ENCODE results near the gene IKZF1.

The IKZF1 gene

DNA sequence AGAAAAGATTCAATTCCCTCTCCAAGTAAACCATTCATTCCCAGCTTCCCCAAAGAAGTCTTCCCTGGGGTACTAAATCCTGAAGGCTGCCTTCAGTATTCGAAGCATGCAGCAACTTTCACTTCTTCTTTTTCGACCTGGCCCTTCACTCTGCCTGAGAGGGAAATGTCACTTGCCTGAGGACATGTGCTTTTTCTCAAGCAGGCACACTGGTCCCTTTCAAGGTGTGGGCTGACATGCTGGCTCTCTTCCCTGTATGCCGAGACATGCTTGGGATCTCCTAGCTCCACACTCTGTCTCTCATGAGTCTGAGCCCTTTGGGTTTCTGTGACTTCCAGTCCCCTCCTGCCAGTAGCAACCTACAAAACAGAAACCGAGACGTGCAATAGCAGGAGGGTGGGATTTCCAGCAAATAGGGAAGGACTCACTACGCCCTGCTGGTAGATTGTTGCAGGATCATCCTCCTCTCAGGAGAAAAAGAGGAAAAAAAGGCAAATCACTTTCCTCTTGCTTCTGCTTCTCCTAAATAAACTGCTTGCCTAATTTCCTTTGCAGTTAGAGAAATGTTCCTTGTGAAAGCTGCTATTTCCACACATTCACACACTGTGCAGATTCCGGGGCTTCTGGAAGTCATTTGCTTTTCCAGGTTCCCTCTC lies 112.1 kb downstream of the IKZF1 start:
- no peaks in the 10 kb centered on the region for H3K9me3 ChIP-seq (ENCODE audit: insufficient read depth, low read length)
- H3K79me2 ChIP-seq (ENCODE audit: low read length), result no peaks in the 10 kb centered on the region
- TF ChIP-seq, protein P1, sequence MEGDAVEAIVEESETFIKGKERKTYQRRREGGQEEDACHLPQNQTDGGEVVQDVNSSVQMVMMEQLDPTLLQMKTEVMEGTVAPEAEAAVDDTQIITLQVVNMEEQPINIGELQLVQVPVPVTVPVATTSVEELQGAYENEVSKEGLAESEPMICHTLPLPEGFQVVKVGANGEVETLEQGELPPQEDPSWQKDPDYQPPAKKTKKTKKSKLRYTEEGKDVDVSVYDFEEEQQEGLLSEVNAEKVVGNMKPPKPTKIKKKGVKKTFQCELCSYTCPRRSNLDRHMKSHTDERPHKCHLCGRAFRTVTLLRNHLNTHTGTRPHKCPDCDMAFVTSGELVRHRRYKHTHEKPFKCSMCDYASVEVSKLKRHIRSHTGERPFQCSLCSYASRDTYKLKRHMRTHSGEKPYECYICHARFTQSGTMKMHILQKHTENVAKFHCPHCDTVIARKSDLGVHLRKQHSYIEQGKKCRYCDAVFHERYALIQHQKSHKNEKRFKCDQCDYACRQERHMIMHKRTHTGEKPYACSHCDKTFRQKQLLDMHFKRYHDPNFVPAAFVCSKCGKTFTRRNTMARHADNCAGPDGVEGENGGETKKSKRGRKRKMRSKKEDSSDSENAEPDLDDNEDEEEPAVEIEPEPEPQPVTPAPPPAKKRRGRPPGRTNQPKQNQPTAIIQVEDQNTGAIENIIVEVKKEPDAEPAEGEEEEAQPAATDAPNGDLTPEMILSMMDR (IDR thresholded peaks at IDR 0.05; ENCODE audit: low read depth, low read length), result no peak
- no peak for TF ChIP-seq EZH2phosphoT487 (IDR thresholded peaks at IDR 0.05; ENCODE audit: low read depth)
- no peaks in the 10 kb centered on the region for H3K36me3 ChIP-seq (replicated peaks; ENCODE audit: low read depth, low read length)
- peaks cover 64% of the 10 kb centered on the region for H3K4me1 ChIP-seq (ENCODE audit: low read length)
- H3K27ac ChIP-seq (ENCODE audit: low read length), result peak overlapping the region; percentile 50
- peak overlapping the region; percentile 34; the same call in 1 of the 2 replicates for H3K9ac ChIP-seq (ENCODE audit: low read length)
- H3K4me3 ChIP-seq (ENCODE audit: low read length), result peak overlapping the region; percentile 17; the same call in 1 of the 2 replicates
- H3K27me3 ChIP-seq (ENCODE audit: low read depth, low read length), result no peaks in the 10 kb centered on the region
- H4K20me1 ChIP-seq (ENCODE audit: insufficient read depth, low read length), result no peaks in the 10 kb centered on the region
- H3K4me2 ChIP-seq (ENCODE audit: low read length), result peak overlapping the region; percentile 67
- H2AFZ ChIP-seq (ENCODE audit: low read depth, low read length), result no peak overlapping the region

DNA sequence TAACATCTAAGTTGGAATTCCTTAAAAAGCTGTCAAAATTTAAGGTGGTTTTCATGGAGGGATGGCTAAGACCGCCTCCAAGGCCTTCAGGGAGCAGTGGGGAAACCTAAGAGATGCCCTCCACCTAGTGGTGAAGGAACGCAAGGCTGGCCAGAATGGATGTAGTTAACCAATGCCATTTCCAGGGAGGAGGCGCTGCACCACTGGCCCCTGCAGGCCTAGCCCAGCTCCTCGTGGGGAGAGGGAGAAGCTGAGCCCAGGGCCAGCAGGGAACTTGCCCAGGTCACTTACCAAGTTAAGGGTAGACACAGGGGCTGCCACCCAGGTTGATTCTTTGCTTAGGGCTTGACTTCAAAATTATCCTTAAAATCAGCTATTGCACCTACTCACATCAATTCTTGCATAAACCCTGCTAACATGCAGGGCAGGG lies 113.6 kb downstream of the IKZF1 start:
- Histone ChIP-seq H2AFZ (ENCODE audit: low read depth, low read length) (no peak overlapping the region), H3K79me2 (ENCODE audit: low read length) (no peaks in the 10 kb centered on the region), H3K4me1 (ENCODE audit: low read length) (peaks cover 50% of the 10 kb centered on the region), H3K9ac (ENCODE audit: low read length) (no peak overlapping the region), H3K4me3 (ENCODE audit: low read length) (no peak overlapping the region), H3K27me3 (ENCODE audit: low read depth, low read length) (no peaks in the 10 kb centered on the region), H3K9me3 (ENCODE audit: insufficient read depth, low read length) (no peaks in the 10 kb centered on the region), H3K36me3 (replicated peaks; ENCODE audit: low read depth, low read length) (no peaks in the 10 kb centered on the region), H3K4me2 (ENCODE audit: low read length) (no peak overlapping the region), H3K27ac (ENCODE audit: low read length) (no peak overlapping the region), H4K20me1 (ENCODE audit: insufficient read depth, low read length) (no peaks in the 10 kb centered on the region)
- TF ChIP-seq, protein P1 (IDR thresholded peaks at IDR 0.05; ENCODE audit: low read depth, low read length), result peak; percentile 97
- TF ChIP-seq EZH2phosphoT487 (IDR thresholded peaks at IDR 0.05; ENCODE audit: low read depth), result no peak

DNA sequence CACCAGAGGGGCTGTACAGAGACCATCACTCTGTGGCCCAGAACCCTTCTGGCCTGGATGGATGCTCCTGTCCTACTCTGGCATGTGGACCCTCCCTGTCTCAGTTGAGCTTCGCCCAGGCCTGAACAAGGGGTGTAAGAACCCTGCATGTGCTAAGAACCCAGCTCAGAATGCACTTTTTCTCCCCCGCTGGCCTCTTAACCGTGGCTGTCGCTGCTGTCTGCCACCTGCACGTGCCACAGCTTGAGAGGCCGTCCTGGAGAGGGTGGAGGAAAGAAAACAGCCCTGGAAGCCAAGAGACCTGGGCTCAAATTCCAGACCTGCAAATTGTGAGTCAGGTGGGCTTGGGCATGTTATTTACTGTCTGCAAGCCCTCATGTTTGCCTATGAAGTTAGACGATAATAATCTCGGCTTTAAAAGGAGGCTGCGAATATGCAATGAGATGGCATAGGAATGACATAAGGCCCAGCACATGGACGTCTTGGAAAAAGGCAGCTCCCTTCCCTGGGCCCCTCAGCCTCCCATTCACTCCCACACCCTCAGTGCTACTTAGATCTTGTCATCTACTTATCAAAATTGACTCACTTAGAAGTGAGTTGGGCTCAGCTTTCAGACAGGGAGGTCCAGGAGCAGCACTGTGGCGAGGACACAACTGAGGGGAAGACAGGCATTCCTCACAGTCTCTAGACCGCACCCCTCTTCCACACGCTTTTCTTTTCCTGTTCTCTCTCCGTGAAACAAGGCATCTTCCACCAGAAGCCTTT lies 114.2 kb downstream of the IKZF1 start:
- Histone ChIP-seq H4K20me1 (ENCODE audit: insufficient read depth, low read length) (no peaks in the 10 kb centered on the region), H3K4me1 (ENCODE audit: low read length) (peaks cover 45% of the 10 kb centered on the region), H3K27ac (ENCODE audit: low read length) (no peak overlapping the region), H3K36me3 (replicated peaks; ENCODE audit: low read depth, low read length) (no peaks in the 10 kb centered on the region), H3K4me2 (ENCODE audit: low read length) (no peak overlapping the region), H2AFZ (ENCODE audit: low read depth, low read length) (no peak overlapping the region), H3K79me2 (ENCODE audit: low read length) (no peaks in the 10 kb centered on the region), H3K4me3 (ENCODE audit: low read length) (no peak overlapping the region), H3K9ac (ENCODE audit: low read length) (no peak overlapping the region), H3K9me3 (ENCODE audit: insufficient read depth, low read length) (no peaks in the 10 kb centered on the region), H3K27me3 (ENCODE audit: low read depth, low read length) (no peaks in the 10 kb centered on the region)
- TF ChIP-seq, protein P1 (IDR thresholded peaks at IDR 0.05; ENCODE audit: low read depth, low read length), result no peak
- no peak for TF ChIP-seq EZH2phosphoT487 (IDR thresholded peaks at IDR 0.05; ENCODE audit: low read depth)

DNA sequence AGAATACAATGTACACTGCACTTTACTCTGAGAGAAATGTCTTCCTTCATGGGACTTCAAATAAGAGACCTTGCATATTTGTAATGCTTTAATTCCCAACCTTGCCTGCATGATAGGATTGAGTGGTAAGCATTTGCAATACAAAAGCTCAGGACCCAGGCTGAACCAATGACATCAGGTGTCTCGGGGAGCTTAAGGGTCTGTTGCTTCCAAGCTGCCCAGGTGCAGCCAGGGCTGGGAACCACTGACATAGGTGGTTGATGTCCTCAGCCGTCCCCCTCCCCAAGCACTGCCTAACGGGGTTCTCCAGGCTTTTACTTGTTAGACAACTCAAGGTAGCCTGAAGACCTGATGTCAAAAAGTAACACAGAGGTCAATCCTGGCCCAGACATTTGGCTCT lies 116.5 kb downstream of the IKZF1 start:
- no peak overlapping the region for H3K4me3 ChIP-seq (ENCODE audit: low read length)
- no peaks in the 10 kb centered on the region for H3K27me3 ChIP-seq (ENCODE audit: low read depth, low read length)
- TF ChIP-seq, protein P1 (IDR thresholded peaks at IDR 0.05; ENCODE audit: low read depth, low read length), result no peak
- TF ChIP-seq EZH2phosphoT487 (IDR thresholded peaks at IDR 0.05; ENCODE audit: low read depth), result no peak
- H3K27ac ChIP-seq (ENCODE audit: low read length), result no peak overlapping the region
- no peak overlapping the region for H3K9ac ChIP-seq (ENCODE audit: low read length)
- no peaks in the 10 kb centered on the region for H4K20me1 ChIP-seq (ENCODE audit: insufficient read depth, low read length)
- peaks cover 31% of the 10 kb centered on the region for H3K4me1 ChIP-seq (ENCODE audit: low read length)
- H3K36me3 ChIP-seq (replicated peaks; ENCODE audit: low read depth, low read length), result no peaks in the 10 kb centered on the region
- H3K79me2 ChIP-seq (ENCODE audit: low read length), result no peaks in the 10 kb centered on the region
- H3K9me3 ChIP-seq (ENCODE audit: insufficient read depth, low read length), result no peaks in the 10 kb centered on the region
- H3K4me2 ChIP-seq (ENCODE audit: low read length), result no peak overlapping the region
- no peak overlapping the region for H2AFZ ChIP-seq (ENCODE audit: low read depth, low read length)

Measured in OCI-LY3 (cell line).